Uterus (tissue), 4 donors: ENCODE results near the gene HLA-DQA1. TPM values are rescaled to one million over a fixed set of nuclear protein-coding genes. Genes with fewer than 3 reads are reported as not detected.

Experiments used
- DNase-seq, 2 donors: peaks; one replicate each; pipeline ENCODE4 v3.0.0-alpha.2; 2019 to 2020
- H3K27ac ChIP-seq, 2 donors: fragments of 200-600 bp; sonication (generic); 1 replicate in 1 of 2; 2 replicates in 1 of 2; pipeline ENCODE4 v1.5.1; 2016 to 2018
- H3K27me3 ChIP-seq, 2 donors: fragments of 200-600 bp; sonication (generic); one replicate each; pipeline ENCODE4 v1.5.1; 2018 to 2019; ENCODE audit warnings: control low read depth in 1 of 2
- H3K36me3 ChIP-seq, 2 donors: fragments of 200-600 bp; sonication (generic); one replicate each; pipeline ENCODE4 v1.5.1; 2019; ENCODE audit warnings: control low read depth in 1 of 2
- H3K4me1 ChIP-seq, 2 donors: fragments of 200-600 bp; sonication (generic); one replicate each; pipeline ENCODE4 v1.5.1; 2018 to 2019; ENCODE audit warnings: control low read depth in 1 of 2
- H3K4me3 ChIP-seq, 2 donors: fragments of 200-600 bp; sonication (generic); 1 replicate in 1 of 2; 2 replicates in 1 of 2; pipeline ENCODE4 v1.5.1; 2018 to 2019; ENCODE audit warnings: mild to moderate bottlenecking in 1 of 2
- H3K9me3 ChIP-seq, 2 donors: fragments of 200-600 bp; sonication (generic); one replicate each; pipeline ENCODE4 v1.5.1; 2019; ENCODE audit warnings: control low read depth in 1 of 2
- CTCF ChIP-seq, 4 experiments: fragments of 200-600 bp in 2 of 4; fragments of 450-650 bp in 2 of 4; sonication (generic) in 2 of 4; IDR thresholded peaks; one replicate each; pipeline ENCODE4 v1.5.1; 2016 to 2019; ENCODE audit warnings: antibody characterized with exemption in 4 of 4, mild to moderate bottlenecking in 2 of 4, moderate library complexity in 1 of 4
- POLR2A ChIP-seq, 2 donors: fragments of 450-650 bp; IDR thresholded peaks; one replicate each; pipeline ENCODE4 v1.6.1; 2016; ENCODE audit warnings: antibody characterized with exemption in 2 of 2, mild to moderate bottlenecking in 1 of 2, moderate library complexity in 1 of 2
- intact Hi-C: fragments of 100-400 bp; cut with DNase I; formaldehyde crosslinking; loops from one replicate; pipeline ENCODE4 v1.15.1; 2023; ENCODE audit warnings: low total_unique reads
- total RNA-seq, 4 donors: library from RNA; depleted of rRNA in 3 of 4; stranded (reverse); fragments of >200 nt in 3 of 4; gene quantifications; one replicate each; pipeline versions ENCODE4 v1.1.0 to v1.2.4, GENCODE V29; 2014 to 2023
- donor health status: DM: yes; HTN: yes; CAD: no.

HLA-DQA1 gene
- total RNA-seq, 4 donors from 2014 or later: 3.8 to 41.8 (median 22.7) TPM

GRCh38 chr6:32622545-32623401 is 14.4 kb upstream of the HLA-DQA1 start:
- Histone ChIP-seq H3K27me3 (no peaks in the 10 kb centered on the region), H3K4me3 (no peak overlapping the region), H3K27ac (no peak overlapping the region), H3K4me1 (no peaks in the 10 kb centered on the region), H3K36me3 (no peaks in the 10 kb centered on the region), H3K9me3 (no peaks in the 10 kb centered on the region)
- no peak for TF ChIP-seq CTCF (IDR thresholded peaks at IDR 0.05)
- intact Hi-C loops: no loop called here
- DNase-seq: peak in 1 of 2 donors; percentile 18

- Histone ChIP-seq H3K27ac (no peak overlapping the region), H3K36me3 (no peaks in the 10 kb centered on the region), H3K4me3 (no peak overlapping the region), H3K27me3 (no peaks in the 10 kb centered on the region), H3K4me1 (no peaks in the 10 kb centered on the region), H3K9me3 (no peaks in the 10 kb centered on the region)
- TF ChIP-seq CTCF (IDR thresholded peaks at IDR 0.05): no peak
- TF ChIP-seq POLR2A (IDR thresholded peaks at IDR 0.05): no peak
- no peak for DNase-seq
- intact Hi-C loops: no loop called here
Measured at GRCh38 chr6:32623693-32624092, 13.5 kb upstream of the HLA-DQA1 start.

- Histone ChIP-seq H3K9me3 (no peaks in the 10 kb centered on the region), H3K27ac (no peak overlapping the region), H3K4me1 (no peaks in the 10 kb centered on the region), H3K4me3 (no peak overlapping the region), H3K36me3 (no peaks in the 10 kb centered on the region), H3K27me3 (no peaks in the 10 kb centered on the region)
- intact Hi-C loops: no loop called here
- DNase-seq: no peak
- TF ChIP-seq POLR2A (IDR thresholded peaks at IDR 0.05) (no peak), CTCF (IDR thresholded peaks at IDR 0.05) (no peak)
Measured at GRCh38 chr6:32624565-32624964, 12.6 kb upstream of the HLA-DQA1 start.

GRCh38 chr6:32625137-32625536 is 12.1 kb upstream of the HLA-DQA1 start:
- TF ChIP-seq POLR2A (IDR thresholded peaks at IDR 0.05): no peak
- TF ChIP-seq CTCF (IDR thresholded peaks at IDR 0.05): no peak
- no peak overlapping the region for H3K4me3 ChIP-seq
- H3K4me1 ChIP-seq: no peaks in the 10 kb centered on the region
- DNase-seq: no peak
- H3K36me3 ChIP-seq: no peaks in the 10 kb centered on the region
- no peak overlapping the region for H3K27ac ChIP-seq
- intact Hi-C loops: no loop called here
- no peaks in the 10 kb centered on the region for H3K9me3 ChIP-seq
- no peaks in the 10 kb centered on the region for H3K27me3 ChIP-seq

GRCh38 chr6:32627249-32627648 is 10.0 kb upstream of the HLA-DQA1 start:
- TF ChIP-seq POLR2A (IDR thresholded peaks at IDR 0.05) (no peak), CTCF (IDR thresholded peaks at IDR 0.05) (no peak)
- intact Hi-C loops: no loop called here
- DNase-seq: no peak
- Histone ChIP-seq H3K27me3 (no peaks in the 10 kb centered on the region), H3K36me3 (no peaks in the 10 kb centered on the region), H3K4me1 (no peaks in the 10 kb centered on the region), H3K9me3 (no peaks in the 10 kb centered on the region), H3K27ac (no peak overlapping the region), H3K4me3 (no peak overlapping the region)
